ENCODE results near the gene FBXO34. TPM values are rescaled to one million over a fixed set of nuclear protein-coding genes. Genes with fewer than 3 reads are reported as not detected.
"Not testable (repeated sequence)": the region's sequence is repeated elsewhere in the genome, so short reads cannot be mapped to it uniquely, and the experiment has no call there.

The FBXO34 gene
- total RNA-seq, 4 donors from 2014 or later, result 17.3 to 23.3 (median 18.7) TPM

DNA sequence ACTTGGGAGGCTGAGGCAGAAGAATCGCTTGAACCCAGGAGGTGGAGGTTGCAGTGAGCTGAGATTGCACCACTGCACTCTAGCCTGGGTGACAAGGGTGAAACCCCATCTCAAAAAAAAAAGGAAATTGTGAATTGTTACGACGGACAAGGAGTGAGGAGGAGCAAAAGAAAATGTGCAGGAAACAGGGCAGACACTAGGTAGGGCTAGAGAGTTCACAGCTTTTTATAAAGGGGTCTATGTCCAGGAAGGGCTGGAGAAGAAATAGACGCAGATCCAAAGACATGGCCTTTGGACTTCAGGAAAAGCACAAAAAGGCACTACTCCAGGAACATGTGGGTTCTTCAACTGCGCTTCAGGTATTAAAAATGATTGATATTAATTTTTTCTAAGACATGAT, 106.0 kb downstream of the FBXO34 start:
- DNase-seq (ENCODE audit: low spot score) (no peak), ATAC-seq (ENCODE audit: low FRiP score) (no peak)
- TF ChIP-seq CTCF (IDR thresholded peaks at IDR 0.05), result no peak

- ATAC-seq (ENCODE audit: low FRiP score) (no peak), DNase-seq (ENCODE audit: low spot score) (no peak)
- TF ChIP-seq CTCF (IDR thresholded peaks at IDR 0.05), result no peak
Observed at GRCh38 chr14:55381040-55381439, 109.8 kb downstream of the FBXO34 start.

DNA sequence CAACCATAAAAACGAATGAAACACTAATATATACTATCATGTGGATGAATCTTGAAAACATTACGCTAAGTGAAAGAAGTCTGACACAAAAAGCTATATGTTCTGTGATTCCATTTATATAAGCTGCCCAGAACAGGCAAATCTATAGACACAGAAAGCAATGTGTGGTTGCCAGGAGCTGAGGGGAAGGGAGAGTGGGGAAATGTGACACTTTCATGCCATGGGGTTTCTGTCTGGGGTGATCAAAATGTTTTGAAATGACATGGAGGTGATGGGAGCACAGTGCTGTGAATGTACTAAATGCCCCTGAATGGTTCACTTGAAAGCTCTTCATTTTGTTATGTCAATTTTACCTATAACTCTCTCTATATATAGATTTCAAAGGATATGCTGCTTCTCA, 110.3 kb downstream of the FBXO34 start:
- ATAC-seq (ENCODE audit: low FRiP score), result no peak
- TF ChIP-seq CTCF (IDR thresholded peaks at IDR 0.05), result no peak
- DNase-seq (ENCODE audit: low spot score), result no peak

GRCh38 chr14:55382483-55382882, 111.3 kb downstream of the FBXO34 start:
- TF ChIP-seq CTCF (IDR thresholded peaks at IDR 0.05), result no peak
- DNase-seq (ENCODE audit: low spot score), result no peak
- ATAC-seq (ENCODE audit: low FRiP score), result no peak

DNA sequence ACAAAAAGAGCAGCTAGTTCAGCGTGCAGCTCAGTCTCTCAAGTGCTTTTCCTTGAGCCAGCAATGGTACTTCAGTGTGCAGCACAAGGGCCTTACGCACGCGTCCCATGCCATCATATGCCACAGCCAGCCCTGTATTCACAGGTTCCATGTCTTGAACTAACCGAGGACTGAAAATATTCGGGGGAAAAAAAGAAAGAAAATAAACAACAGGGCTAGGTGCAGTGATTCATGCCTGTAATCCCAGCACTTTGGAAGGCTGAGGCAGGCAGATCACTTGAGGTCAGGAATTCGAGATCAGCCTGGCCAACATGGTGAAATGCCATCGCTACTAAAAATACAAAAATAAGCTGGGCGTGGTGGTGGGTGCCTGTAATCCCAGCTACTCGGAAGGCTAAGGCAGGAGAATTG, 111.8 kb downstream of the FBXO34 start:
- not testable (repeated sequence) for DNase-seq (ENCODE audit: low spot score); ATAC-seq (ENCODE audit: low FRiP score)

GRCh38 chr14:55383541-55384140, 112.4 kb downstream of the FBXO34 start:
- TF ChIP-seq CTCF (IDR thresholded peaks at IDR 0.05), result no peak
- DNase-seq (ENCODE audit: low spot score) (no peak), ATAC-seq (ENCODE audit: low FRiP score) (no peak)

- ATAC-seq (ENCODE audit: low FRiP score), result no peak
- no peak for DNase-seq (ENCODE audit: low spot score)
- TF ChIP-seq CTCF (IDR thresholded peaks at IDR 0.05), result no peak
Observed at GRCh38 chr14:55384536-55384935, 113.3 kb downstream of the FBXO34 start.
